ENCODE results near the gene CPA4.

CPA4 gene

GRCh38 chr7:130372402-130373165 lies 79.6 kb downstream of the CPA4 start:
- ChIA-PET CTCF (interaction anchor here (0.6 kb wide), 1 partner anchor 1030 kb away, joined by 3 read pairs; no protein-coding TSS in a partner anchor), POLR2A (ENCODE audit: low non-redundant PET) (no interaction called here)
- DNase-seq (ENCODE audit: low spot score), result no peak
- peak overlapping the region; percentile 100 for H3K27ac ChIP-seq
- TF ChIP-seq CTCF (conservative IDR thresholded peaks at IDR 0.05; ENCODE audit: low read depth), result no peak

All from RWPE1 (cell line).